Stimulated activated CD8-positive, alpha-beta memory T cell treated with anti-CD3 and anti-CD28 coated beads, Interleukin-12 subunit alpha, Interleukin-12 subunit beta, amount 100 ng/mL, for 4 hours (primary cell): ENCODE results near the gene CCKAR.
"Not testable (repeated sequence)": the region's sequence is repeated elsewhere in the genome, so short reads cannot be mapped to it uniquely, and the experiment has no call there.

ENCODE experiments used
- DNase-seq: peaks from one replicate; pipeline ENCODE4 v3.0.0-alpha.2; 2020; ENCODE audit warnings: low read depth

Gene CCKAR, protein sequence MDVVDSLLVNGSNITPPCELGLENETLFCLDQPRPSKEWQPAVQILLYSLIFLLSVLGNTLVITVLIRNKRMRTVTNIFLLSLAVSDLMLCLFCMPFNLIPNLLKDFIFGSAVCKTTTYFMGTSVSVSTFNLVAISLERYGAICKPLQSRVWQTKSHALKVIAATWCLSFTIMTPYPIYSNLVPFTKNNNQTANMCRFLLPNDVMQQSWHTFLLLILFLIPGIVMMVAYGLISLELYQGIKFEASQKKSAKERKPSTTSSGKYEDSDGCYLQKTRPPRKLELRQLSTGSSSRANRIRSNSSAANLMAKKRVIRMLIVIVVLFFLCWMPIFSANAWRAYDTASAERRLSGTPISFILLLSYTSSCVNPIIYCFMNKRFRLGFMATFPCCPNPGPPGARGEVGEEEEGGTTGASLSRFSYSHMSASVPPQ

DNA sequence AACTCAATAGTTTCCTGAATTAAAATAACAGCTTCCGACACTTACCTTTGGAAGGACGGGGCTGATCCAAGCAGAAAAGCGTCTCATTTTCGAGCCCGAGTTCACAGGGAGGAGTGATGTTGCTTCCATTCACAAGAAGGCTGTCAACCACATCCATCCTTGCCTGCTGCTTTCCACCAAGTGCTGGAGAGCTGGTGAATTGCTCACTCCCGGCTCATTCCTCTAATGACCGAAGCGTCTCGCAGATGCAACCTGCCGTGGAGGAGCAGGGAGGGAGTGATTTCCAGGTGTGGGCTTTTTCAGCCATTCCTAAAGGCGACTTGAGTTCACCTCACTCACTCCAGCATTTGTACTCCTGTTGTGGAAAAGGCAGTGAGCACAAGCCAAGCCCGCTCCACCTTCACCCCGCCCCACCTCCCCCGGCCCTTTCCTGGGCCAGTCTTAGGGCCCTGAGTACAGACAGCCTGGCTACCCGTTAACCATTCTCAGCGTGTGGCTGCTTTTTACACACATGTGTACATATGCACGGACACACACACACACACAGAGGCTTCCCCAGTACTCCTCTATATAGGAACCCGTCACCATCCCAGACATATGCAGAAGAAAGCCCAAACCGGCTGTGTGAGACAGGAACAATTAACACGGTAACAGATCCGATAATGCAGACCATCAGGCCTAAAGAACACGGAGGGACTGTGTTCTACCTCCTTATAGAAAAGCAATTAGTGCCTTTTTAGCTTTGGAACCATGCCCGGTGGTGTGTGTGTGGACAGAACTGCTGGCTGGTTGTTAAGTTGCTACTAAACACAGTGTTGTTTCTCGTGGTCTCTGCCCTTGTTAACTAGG is at the start of gene CCKAR:
CCKAR (minus strand) TSS at position 374 of the 849 bp plus-strand sequence; CDS start at position 157, 217 bp downstream.
- no peak for DNase-seq

DNA sequence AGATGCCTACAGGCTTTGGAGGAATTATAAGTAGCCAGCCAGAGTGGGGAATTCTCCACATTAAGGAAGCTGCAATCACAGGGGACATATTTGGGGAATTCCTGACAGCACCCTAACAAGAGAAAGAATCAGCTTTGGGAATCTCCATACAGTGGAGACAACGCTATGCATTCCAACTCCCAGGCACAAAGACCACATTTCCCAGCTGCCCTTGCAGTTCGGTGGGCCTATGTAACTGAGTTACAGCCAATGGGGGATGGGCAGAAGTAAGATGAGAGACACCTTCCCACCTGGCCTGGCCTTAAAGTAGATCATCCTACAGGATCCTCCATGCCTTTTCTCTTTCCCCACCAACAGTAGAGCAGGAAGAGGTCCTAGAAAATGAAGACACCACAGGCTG is 43.4 kb upstream of the CCKAR start:
- DNase-seq: no peak

DNA sequence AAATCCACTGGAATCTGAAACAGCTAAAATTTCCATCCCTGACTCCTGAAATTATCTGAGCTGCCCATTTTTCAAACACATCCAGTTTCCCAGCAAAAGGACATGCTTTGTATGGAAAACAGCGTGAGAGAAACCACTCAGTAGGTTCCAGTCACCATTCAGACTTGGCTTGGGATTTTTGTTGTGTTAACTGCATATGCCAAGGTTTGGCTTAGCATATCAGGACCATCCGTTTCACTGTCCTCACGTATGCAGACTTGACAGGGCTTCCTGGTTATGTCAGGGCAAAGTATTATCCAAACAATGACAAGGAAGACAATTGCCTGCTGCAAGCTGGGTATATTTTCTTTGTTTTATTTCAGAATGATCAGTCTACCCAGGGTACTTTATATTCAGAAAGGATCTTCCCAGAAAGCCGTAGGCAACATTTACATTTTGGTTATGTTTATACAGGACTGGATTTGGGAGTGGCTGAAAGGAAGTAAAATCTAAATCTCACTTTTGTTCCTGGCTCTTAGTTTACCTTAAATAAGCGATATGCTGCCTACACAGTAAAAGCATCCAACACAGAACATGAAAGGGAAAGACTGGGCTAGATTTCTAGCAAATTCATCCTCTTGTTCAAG is 41.3 kb upstream of the CCKAR start:
- no peak for DNase-seq

DNA sequence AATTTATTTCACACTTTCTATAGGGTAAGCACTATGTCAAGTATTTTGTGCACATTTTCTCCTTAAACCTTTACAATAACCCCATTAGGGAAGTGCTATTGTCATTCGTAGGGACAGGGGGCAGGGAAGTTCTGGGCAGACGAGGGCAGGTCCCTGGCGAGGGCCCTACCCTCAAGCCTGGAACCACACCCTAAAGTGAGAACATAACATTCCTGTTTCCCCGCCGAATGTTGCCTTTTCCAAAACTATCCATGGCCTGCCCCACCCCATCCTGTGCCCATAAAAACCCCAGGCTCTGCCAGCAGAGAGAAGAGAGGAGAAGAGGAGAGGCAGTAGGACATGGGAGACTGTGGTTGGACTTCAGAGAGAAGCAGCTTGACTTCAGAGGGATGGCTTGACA is 39.8 kb upstream of the CCKAR start:
- DNase-seq: no peak

DNA sequence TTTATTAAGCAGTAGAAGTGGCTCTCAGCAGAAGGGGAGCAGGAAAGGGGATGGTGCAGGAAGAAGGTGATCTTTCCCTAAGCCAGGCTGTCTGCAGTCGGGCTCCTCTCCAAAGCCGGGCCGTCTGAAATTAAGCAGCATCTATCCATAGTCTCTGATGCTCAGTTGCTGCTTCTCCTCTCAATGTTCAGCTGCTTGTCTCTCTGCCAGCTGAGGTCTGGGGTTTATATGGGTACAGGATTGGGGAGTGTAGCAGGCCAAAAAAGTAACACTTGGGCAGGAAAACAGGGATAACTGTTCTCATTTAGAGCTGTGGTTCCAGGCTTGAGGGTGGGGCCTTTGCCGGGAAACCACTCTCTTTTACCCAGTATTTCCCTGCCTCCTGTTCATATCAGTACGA is 39.2 kb upstream of the CCKAR start:
- DNase-seq: no peak

DNA sequence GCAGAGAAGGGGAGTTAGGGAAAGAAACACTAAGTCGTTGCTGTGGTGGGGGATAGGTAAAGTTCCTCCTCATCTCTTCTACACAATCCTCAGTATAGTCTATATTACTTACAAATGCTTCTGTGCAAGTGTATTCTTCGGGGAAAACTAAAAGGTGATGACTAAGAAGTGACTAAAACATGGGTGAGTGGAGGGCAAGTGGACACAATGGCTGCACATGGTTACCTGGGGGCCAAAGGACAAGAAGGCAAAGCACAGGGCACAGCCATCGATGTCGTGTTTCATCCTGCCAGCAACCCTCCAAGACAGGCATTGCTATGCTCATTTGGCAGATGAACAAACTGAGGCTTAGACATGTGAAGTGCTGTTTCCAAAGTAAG is 35.5 kb upstream of the CCKAR start:
- DNase-seq: no peak

DNA sequence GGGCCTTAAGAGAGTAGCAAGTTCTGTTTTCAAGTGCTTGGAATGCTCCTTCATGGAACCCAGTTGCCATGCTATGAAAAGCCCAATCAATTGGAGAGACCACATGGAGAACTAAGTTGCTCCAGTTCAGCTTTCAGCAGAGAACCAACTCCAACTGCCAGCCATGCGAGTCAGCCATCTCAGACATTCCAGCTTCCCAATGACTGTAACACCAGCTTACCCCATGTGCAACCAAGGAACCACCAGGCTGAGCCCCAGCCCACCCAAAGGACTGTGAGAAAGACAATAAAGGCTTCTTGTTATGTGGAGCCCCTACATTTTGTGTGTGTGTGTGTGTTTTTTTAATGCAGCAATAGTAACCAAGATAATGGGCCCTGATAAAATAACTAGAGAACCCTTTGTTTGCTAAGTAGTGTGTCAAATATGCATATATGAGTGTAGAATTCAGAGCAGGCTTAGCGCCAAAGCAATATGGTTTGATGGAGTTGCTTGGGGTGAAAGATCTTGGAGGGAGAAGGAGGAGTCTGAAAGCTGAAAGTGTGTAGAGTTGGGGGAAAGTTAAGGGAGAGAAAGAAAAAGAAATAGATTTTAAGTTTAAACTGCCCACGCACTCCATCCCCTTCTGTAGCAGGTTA is 35.0 kb upstream of the CCKAR start:
- DNase-seq: no peak

DNA sequence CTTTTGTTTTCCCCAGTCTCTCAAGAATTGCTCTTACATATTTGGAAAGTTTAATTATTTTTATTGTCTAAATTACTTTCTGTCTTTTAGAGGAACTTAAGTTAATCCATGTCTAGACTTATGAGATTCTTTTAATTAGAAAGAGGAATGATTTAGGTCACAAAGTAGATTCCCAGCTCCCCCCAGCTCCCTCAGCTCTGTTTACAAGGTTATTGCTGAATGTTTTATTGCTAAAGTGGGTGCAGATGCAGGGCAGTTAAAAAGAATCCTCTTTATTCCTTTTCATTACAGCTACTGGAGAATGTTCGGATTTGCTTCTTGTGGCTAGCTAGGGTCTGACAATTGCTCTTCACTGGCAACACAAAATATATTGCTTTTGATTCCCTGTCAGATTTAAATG is 33.7 kb upstream of the CCKAR start:
- no peak for DNase-seq

DNA sequence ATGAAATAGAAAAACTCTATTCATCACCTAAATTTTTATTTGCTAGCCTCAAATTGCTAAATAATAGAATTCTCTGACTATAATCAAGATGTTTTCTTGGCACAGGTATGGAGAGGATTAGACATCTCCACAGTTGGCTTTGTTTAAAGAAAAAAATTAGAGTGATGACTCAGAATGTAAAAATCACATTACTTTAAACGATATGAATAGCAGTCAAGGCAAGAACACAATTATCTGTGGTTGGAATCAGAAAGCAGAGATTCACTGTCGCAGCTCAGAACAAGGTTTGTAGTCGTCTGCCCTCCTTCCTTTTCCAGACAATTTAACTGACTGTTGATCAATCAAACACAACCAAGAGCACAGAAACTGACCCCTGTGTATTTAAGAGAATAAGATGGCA is 32.2 kb upstream of the CCKAR start:
- DNase-seq: no peak

DNA sequence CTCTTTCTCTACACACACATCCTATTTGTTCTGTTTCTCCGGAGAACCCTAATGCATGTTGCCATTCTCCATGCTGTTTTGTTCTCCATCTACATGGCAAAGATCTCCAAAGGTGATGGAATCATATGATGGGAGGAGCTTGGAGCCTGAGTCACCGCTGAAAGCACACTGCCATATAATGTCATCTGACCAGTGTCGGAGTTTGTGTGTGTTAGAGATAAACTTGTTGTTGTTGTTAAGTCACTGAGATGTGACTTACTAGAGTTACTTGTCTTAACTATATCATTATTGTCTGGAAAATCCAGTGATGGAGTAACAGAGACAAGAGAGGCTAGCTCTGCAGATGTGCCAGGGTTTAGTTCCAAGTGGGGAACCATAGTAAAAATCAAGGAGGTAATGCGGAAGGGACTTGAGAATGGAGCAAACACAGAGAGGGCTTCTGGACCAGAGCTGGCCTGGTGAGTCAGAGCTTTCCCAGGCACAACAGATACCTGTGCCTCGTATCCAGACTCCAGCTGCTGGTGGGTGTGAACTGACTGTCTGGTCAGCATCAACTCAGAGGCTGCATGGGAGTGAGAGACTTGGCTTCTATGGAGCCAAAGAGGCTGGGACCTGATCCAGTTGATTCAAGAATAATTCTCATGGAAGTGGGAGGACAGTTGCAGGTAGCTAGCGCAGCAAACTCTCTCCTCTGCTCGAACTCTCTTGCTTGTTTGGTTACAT is 30.6 kb upstream of the CCKAR start:
- no peak for DNase-seq

DNA sequence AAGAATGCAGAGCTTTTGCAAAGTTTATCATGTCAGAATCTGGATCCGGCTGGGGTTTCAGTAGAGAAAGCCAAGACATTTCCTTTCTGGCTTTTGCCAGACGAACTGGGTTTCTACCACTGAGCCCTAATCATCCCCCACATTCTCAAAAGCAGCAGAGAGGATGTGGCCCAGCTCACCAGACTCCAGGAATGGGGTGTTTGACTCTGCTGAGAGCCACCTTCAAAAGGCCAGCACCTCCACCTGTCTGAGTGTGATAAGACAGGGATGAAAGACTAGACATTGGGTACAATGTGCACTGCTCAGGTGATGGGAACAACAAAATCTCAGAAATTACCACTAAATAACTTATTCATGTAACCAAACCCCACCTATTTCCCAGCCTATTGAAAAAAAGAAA is 25.7 kb upstream of the CCKAR start:
- DNase-seq: no peak

DNA sequence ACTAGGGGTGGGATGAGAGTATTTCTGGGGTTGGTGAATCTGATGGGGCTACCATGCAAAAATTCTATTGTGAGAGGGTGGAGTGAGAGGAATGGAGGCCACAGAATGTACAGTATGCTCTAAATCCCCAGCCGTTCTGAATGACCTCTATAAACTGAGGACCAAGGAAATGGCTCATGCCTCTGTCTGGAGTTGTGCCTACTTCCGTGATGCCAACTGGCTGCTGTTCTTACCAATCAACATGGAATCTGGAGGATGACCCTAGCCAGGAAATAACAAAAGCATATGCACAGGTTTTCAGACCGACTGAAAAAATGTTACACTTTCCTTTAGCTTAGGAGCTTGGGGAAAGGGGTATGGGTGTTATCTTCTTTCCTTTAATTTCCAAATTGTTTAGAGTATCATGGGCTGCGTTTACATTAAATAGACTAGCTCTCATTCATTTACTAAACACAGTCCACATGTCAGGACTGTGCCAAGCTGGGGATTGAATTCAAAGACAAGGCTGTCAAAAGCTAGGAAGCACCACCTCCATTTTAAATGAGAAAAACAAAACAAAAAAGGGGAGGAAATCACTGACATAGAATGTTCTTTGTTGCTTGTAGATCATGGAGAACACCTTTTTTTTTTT is 20.2 kb upstream of the CCKAR start:
- DNase-seq: no peak

DNA sequence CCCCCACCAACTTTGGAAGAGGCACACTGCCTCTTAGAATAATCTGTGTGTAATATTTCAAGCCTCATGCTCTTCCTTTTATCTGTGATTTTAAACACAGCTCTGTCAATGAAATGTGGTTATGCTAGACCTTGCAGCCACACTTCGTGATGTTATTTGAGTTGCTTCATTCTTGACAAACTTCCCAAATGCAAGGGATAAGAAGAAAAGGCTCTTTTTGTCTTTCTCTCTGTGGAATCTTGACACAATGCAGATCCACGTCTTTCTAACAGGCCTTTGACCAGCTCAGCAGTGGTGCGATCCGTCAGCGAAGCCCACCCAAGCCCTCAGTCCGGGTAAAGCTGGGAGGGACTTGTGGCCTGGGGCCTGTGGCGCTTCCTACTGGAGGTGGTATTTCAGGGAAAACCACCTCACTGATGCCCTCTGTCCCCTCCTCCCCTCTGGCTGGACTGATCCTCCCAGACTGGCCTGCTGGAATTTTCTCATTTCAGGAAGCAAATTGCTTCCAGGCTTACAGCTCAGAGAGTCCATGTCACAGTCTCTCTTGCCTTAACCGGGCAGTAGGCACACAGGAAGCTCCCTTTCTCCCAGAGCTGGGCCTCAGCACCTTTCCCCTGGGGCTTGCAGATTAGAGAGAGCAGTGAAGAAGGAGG is 19.5 kb upstream of the CCKAR start:
- DNase-seq: no peak

DNA sequence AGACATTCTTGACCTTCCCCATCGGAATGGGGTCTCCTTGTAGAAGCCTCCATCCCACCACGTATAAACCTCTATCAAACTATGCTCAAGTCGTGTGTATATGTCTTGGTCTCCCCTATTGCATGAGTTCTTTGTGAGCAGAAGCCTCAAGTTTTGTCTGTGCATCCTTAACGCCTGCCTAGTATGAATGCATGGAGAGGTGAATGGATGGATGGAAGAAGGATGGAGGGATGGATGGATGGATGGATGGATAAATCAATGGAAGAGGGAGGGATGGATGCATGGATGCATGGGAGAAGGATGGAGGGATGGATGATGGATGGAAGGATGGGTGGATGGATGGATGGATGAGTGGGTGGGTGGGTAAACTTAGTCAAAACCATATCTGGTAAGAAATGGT is 17.0 kb upstream of the CCKAR start:
- no peak for DNase-seq

DNA sequence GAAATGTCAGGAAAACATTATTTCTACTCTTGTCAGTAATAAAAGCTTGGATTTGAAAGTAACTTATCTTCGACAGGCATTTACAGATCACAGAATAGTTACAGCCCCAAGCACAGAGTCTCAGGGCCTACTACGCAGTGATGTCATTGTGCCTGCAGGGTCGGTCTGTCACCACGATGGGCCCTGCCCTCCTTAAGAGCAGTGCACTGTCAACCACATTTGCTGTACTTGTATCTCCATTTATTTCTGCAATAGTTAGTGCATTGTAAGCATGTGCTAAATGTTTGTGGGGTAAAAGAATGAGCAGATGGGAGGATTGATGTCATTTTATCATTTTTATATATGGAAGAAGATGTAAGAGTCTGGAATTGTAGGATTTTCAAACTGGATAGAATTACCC is 13.6 kb upstream of the CCKAR start:
- no peak for DNase-seq

DNA sequence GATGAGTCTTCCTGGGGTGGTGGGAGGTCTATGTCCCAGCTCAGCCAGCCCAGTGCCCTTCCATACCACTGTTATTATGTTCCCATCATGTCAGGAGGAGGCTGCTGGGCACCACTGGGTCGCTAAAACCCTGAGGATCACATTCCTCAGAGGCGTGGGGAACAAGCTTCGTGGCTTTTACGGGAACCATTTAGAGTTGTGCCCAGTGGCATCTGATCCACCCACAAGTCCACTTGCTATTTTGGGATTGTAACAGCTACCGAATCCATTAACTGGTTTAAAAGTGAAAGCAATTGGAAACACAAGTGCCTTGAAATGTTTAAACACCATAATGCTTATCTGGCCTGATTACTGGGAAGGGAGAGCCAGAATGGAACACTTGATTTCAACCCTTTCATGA is 13.1 kb upstream of the CCKAR start:
- no peak for DNase-seq

DNA sequence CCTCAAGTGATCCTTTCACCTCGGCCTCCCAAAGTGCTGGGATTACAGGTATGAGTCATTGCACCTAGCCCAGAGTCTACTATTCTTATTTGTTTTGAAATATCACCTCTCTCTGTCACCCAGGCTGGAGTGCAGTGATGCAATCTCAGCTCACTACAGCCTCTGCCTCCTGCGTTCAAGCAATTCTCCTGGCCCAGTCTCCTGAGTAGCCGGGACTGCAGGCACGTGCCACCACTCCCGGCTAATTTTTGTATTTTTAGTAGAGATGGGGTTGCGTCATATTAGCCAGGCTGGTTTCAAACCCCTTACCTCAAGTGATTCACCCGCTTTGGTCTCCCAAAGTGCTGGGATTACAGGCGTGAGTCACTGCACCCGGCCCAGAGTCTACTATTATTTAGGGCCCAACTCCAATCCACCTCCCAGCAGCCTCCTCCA is 10.3 kb upstream of the CCKAR start:
- not testable (repeated sequence) for DNase-seq

DNA sequence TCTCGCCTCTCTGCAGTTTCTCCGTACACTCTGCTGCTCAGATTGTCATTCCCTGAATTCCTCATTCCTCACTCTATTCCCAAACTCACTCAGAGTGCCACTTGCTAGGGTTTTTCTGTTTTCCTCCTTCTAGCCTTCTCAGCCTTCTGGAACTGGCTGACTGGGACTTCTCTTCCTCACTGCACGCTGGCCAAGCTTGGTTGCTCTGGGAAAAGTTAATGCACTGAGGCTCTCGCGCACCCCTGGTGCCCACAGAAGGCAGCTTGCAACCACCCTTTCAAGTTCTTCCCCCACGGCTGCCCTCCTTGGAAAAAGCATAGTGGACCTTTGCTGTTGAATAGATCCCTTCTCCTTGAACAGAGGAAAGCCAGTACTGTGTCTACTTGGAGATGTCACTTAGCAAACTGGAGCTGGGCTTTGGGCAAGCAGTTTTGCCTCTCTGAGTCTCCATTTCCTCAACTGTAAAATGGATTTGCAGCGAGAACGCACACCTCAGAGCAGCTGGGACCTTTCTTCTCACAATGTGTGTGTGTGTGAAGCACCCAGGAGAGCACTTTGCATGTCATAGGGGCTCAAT is 6.0 kb upstream of the CCKAR start:
- DNase-seq: no peak

DNA sequence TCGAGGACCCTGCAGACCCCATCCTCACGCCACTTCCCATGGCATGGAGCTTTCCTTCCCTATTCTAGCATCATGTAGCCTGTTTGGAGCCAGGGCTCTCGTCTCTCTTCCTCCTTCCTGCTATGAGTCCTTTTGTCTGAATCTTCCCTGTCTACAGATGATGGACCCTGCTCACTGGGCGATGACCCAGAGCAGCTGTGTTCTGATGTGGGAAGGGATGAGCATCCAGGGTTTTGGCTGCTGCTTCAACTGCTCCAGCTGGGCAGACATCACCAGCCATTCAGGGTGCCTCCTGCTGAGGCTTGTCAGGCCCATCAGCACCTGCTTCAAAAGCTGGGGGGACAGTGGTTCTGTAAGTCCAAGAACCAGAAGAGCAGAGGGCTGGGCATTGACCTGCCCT is 3.2 kb upstream of the CCKAR start:
- no peak for DNase-seq

DNA sequence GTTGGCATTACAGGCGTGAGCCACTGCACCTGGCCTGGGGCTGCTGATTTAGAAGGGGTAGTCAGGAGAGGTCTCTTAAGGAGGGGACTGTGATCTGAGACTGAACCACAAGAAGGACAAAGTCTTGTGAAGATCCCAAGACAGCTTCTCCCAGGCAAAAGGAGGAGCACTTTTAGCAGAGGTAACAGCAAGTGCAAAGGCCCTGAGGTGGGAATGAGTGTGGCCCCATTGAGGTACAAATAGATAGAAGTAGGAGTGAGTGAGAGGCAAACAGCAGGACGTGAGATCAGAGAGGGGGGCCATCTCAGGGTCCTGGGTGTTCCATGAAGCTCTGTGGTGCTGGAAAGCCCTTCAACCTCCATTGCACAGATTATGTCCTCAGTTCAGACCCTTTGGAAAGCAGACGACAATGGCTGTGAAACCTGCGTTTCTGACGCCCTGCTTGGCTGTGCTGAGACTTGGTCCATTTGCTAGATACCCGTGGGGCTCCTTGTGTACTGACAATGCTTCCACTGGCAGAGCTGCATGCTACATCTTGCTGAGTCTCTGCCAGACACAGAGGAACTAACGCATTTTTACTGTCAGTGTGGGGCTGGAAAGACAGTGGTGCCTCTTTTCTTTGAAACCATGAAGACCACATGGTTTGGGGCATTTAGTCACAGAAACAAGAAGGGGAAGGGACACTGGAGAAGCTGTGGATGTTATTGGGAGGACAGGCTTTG is 1.3 kb upstream of the CCKAR start:
- DNase-seq: no peak
